Glutamatergic neuron (in vitro differentiated cells): ENCODE data around the gene CCDC120. TPM values are rescaled to one million over a fixed set of nuclear protein-coding genes. Genes with fewer than 3 reads are reported as not detected.

Source experiments
- DNase-seq: peaks from one replicate; pipeline ENCODE4 v3.0.0; 2022
- H3K27ac Mint-ChIP-seq: one replicate; pipeline ENCODE4 v1.8.0; 2020; ENCODE audit warnings: mild to moderate bottlenecking, mixed read lengths, inconsistent platforms; ENCODE audit not compliant: unreplicated experiment
- H3K27me3 Mint-ChIP-seq: one replicate; pipeline ENCODE4 v1.8.0; 2020; ENCODE audit warnings: mild to moderate bottlenecking, moderate library complexity, mixed read lengths, inconsistent platforms; ENCODE audit not compliant: unreplicated experiment
- H3K36me3 Mint-ChIP-seq: one replicate; pipeline ENCODE4 v1.8.0; 2020; ENCODE audit warnings: mild to moderate bottlenecking, mixed read lengths, inconsistent platforms; ENCODE audit not compliant: unreplicated experiment
- H3K4me1 Mint-ChIP-seq: one replicate; pipeline ENCODE4 v1.8.0; 2020; ENCODE audit warnings: mild to moderate bottlenecking, low read depth, mixed read lengths, inconsistent platforms; ENCODE audit not compliant: unreplicated experiment
- H3K4me3 Mint-ChIP-seq: one replicate; pipeline ENCODE4 v1.8.0; 2020; ENCODE audit warnings: mild to moderate bottlenecking, mixed read lengths, inconsistent platforms; ENCODE audit not compliant: unreplicated experiment
- H3K9me3 Mint-ChIP-seq: one replicate; pipeline ENCODE4 v1.8.0; 2020; ENCODE audit warnings: mild to moderate bottlenecking, moderate library complexity, mixed read lengths, inconsistent platforms; ENCODE audit not compliant: unreplicated experiment
- total RNA-seq: library from RNA; stranded (reverse); fragmentation: NEBNext Ultra II Directional; extraction: Animal tissue kit (Norgen Biotek cat#: 25700); gene quantifications from one replicate; pipeline ENCODE4 v1.2.1, GENCODE V29; 2021; ENCODE audit not compliant: unreplicated experiment
- TF ChIP-seq, protein P1 (sequence below): fragments of 200-600 bp; sonication (generic); IDR thresholded peaks from one replicate; pipeline ENCODE4 v1.5.0; 2021; ENCODE audit not compliant: partially characterized antibody, unreplicated experiment

Gene CCDC120
- total RNA-seq, 1 donor from 2014 or later = 17.6 TPM

DNA sequence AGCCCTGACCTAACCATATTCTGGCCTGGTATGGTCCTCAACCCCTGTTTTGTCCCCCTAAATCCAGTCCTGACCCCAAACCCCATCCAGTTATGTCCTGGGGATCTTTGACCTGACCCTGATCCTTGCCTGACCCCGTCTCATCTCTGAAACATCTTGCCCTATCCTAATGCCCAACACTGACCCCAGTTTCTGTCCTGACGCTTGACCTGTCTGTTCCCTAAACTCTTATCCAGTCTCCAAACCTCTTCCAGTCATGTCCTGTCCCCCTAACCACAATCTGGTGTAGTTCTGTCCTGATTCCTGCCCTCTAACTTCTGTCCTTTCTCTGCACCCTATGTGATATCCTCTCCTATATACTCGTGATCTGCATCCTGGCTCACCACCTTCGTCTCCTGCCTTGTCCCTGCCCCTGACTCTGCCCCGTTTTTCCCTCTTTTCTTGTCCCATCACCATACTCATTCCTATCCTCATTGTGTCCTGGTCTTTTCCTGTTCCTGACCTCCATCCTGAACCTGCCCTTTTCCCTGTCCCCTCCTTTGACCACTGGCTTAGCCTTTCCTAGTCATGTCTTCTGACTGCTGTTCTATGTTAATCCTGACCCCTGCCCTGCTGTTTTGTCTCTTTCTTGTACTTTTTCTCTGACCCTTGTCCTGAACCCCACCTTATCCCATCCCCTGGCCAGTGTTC lies 4.6 kb upstream of the CCDC120 start:
- Mint-ChIP-seq H3K4me3 (peak overlapping the region; percentile 98), H3K36me3 (no peaks in the 10 kb centered on the region), H3K4me1 (peaks cover 2% of the 10 kb centered on the region), H3K27me3 (peaks cover 6% of the 10 kb centered on the region), H3K9me3 (peaks cover 13% of the 10 kb centered on the region), H3K27ac (peak overlapping the region; percentile 82)
- no peak for DNase-seq
- TF ChIP-seq, protein P1, sequence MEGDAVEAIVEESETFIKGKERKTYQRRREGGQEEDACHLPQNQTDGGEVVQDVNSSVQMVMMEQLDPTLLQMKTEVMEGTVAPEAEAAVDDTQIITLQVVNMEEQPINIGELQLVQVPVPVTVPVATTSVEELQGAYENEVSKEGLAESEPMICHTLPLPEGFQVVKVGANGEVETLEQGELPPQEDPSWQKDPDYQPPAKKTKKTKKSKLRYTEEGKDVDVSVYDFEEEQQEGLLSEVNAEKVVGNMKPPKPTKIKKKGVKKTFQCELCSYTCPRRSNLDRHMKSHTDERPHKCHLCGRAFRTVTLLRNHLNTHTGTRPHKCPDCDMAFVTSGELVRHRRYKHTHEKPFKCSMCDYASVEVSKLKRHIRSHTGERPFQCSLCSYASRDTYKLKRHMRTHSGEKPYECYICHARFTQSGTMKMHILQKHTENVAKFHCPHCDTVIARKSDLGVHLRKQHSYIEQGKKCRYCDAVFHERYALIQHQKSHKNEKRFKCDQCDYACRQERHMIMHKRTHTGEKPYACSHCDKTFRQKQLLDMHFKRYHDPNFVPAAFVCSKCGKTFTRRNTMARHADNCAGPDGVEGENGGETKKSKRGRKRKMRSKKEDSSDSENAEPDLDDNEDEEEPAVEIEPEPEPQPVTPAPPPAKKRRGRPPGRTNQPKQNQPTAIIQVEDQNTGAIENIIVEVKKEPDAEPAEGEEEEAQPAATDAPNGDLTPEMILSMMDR = no peak

DNA sequence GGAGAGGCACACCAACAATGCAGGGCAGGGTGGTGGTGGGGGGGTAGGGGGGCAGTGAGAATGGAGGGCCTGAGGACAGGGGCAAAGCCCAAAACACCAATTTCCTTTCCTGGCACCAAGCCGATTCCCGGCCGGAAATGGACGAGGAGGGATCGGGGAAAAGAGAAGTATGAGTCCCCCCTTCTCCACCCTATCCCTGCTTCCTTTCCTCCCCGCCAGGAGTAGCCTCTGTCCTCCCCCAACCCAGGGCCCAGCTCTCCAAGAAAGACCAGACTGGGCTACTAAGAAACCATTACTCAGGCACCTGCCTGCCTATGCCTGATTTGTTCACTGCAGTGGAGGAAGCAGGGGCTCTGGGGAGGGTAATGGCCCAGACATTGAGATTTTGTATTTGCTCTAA lies 402 bp downstream of the CCDC120 start:
- TF ChIP-seq, protein P1 = no peak
- no peak for DNase-seq
- no peaks in the 10 kb centered on the region for H3K36me3 Mint-ChIP-seq
- peaks cover 6% of the 10 kb centered on the region for H3K9me3 Mint-ChIP-seq
- H3K4me3 Mint-ChIP-seq = no peak overlapping the region
- no peak overlapping the region for H3K27ac Mint-ChIP-seq
- H3K4me1 Mint-ChIP-seq = no peaks in the 10 kb centered on the region
- H3K27me3 Mint-ChIP-seq = peaks cover 2% of the 10 kb centered on the region

- no peak overlapping the region for H3K4me3 Mint-ChIP-seq
- no peak overlapping the region for H3K27ac Mint-ChIP-seq
- DNase-seq = no peak
- no peaks in the 10 kb centered on the region for H3K36me3 Mint-ChIP-seq
- peaks cover 2% of the 10 kb centered on the region for H3K27me3 Mint-ChIP-seq
- no peaks in the 10 kb centered on the region for H3K4me1 Mint-ChIP-seq
- TF ChIP-seq, protein P1 = no peak
- H3K9me3 Mint-ChIP-seq = peaks cover 5% of the 10 kb centered on the region
Observed at GRCh38 chrX:49059681-49060085, 884 bp downstream of the CCDC120 start.

- no peaks in the 10 kb centered on the region for H3K36me3 Mint-ChIP-seq
- TF ChIP-seq, protein P1 = no peak
Observed at GRCh38 chrX:49060914-49061313, 2.1 kb downstream of the CCDC120 start.

DNA sequence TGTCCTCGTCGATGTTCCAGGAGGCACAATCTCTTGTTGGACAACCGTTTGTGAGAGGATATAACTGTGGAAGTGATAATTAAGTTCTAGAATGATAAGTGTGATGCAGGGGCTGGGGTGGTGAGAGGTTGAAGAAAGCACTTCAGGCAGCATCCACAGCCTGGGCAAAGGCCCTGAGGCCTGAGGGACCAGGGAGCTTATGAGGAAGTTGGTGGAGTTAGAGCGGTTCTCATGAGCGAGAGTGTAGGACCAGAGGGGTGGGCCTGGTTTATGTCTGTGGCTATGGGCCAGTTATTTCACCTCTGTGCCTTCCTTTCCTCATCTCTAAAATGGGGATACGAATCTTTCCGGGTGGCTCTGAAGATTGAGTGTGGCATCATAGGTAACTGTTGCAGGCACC lies 2.7 kb downstream of the CCDC120 start:
- TF ChIP-seq, protein P1 = no peak
- Mint-ChIP-seq H3K4me3 (no peak overlapping the region), H3K9me3 (peaks cover 5% of the 10 kb centered on the region), H3K27ac (peak overlapping the region; percentile 68), H3K27me3 (peaks cover 3% of the 10 kb centered on the region), H3K4me1 (no peaks in the 10 kb centered on the region), H3K36me3 (no peaks in the 10 kb centered on the region)
- DNase-seq = no peak

More at GRCh38 chrX:49060914-49061313, 2.1 kb downstream of the CCDC120 start:
- no peak for DNase-seq
- Mint-ChIP-seq H3K9me3 (peaks cover 5% of the 10 kb centered on the region), H3K4me1 (no peaks in the 10 kb centered on the region), H3K27me3 (peaks cover 2% of the 10 kb centered on the region), H3K4me3 (no peak overlapping the region), H3K27ac (no peak overlapping the region)
